K562 (cell line): Measurements from ENCODE around the gene TMEM158. TPM values are rescaled to one million over a fixed set of nuclear protein-coding genes. Genes with fewer than 3 reads are reported as not detected.

Source experiments
- BRF1 ChIP-seq: IDR thresholded peaks from 3 replicates; pipeline ENCODE4 v1.6.1; 2011; ENCODE audit warnings: borderline replicate concordance, mild to moderate bottlenecking; ENCODE audit not compliant: insufficient read length; ENCODE audit errors: extremely low read depth
- CEBPB ChIP-seq: fragments of 450-650 bp; IDR thresholded peaks from 2 replicates; pipeline ENCODE4 v1.6.1; 2016; ENCODE audit warnings: missing genetic modification characterization, missing compliant biosample characterization
- FOXJ2 ChIP-seq: fragments of 200-800 bp; sonication (Bioruptor generic); IDR thresholded peaks from 2 replicates; pipeline ENCODE4 v1.6.1; 2016; ENCODE audit warnings: missing genetic modification characterization, missing compliant biosample characterization
- OTX1 ChIP-seq: fragments of 450-650 bp; formaldehyde crosslinking; IDR thresholded peaks from 2 replicates; pipeline ENCODE4 v1.4.0; 2022; ENCODE audit warnings: mild to moderate bottlenecking
- PCBP2 ChIP-seq: fragments of 200-400 bp; formaldehyde crosslinking; IDR thresholded peaks from 2 replicates; pipeline ENCODE4 v1.6.1; 2018; ENCODE audit warnings: low read length, low read depth, mild to moderate bottlenecking, moderate library complexity; ENCODE audit not compliant: poor library complexity, severe bottlenecking
- SMC3 ChIP-seq: conservative IDR thresholded peaks from 2 replicates; pipeline ENCODE4 v1.6.1; 2011; ENCODE audit warnings: low read depth, low read length, improper control_type of control experiment; ENCODE audit not compliant: insufficient read depth
- ZNF224 ChIP-seq: sonication (generic); formaldehyde crosslinking; IDR thresholded peaks from 2 replicates; pipeline ENCODE4 v1.8.0; 2022; ENCODE audit warnings: mild to moderate bottlenecking, missing genetic modification reagents
- polyA plus RNA-seq, 8 experiments: library from polyadenylated mRNA; depleted of rRNA in 4 of 8; stranded (reverse) in 5 of 8; unstranded in 3 of 8; fragments of >200 nt; fragmentation: Nextera tagmentation in 2 of 8; fragmentation: Illumina TruSeq in 1 of 8; extraction: Ambion mirVana in 2 of 8; extraction: Trizol in 1 of 8; gene quantifications; 2 replicates each; pipeline versions ENCODE4 v1.2.1 to v1.2.3, GENCODE V29; 2011 to 2014; ENCODE audit warnings: inconsistent platforms in 1 of 8, missing spikeins in 1 of 8
- total RNA-seq, 7 experiments: library from RNA; depleted of rRNA in 6 of 7; stranded (reverse); fragments of >200 nt in 6 of 7; fragmentation: Illumina TruSeq in 2 of 7; extraction: Trizol in 2 of 7; gene quantifications; 2 replicates each; pipeline versions ENCODE4 v1.2.1 to v1.2.3, GENCODE V29; 2011 to 2021; ENCODE audit warnings: low replicate concordance in 1 of 7
- TF ChIP-seq, protein P1 (sequence below): fragments of 250-450 bp; sonication (Bioruptor Pico); IDR thresholded peaks from 2 replicates; pipeline ENCODE4 v1.5.0; 2021; ENCODE audit warnings: mild to moderate bottlenecking, moderate library complexity
- TF ChIP-seq, protein P2 (sequence below): sonication (generic); formaldehyde crosslinking; IDR thresholded peaks from 2 replicates; pipeline ENCODE4 v1.8.0; 2023; ENCODE audit warnings: mild to moderate bottlenecking, missing genetic modification reagents

The TMEM158 gene
- total and polyA plus RNA-seq, 9 of the 15 experiments (the other 6 are each of a cell fraction or from before 2014, with no cell fraction given): 2.2 to 46.5 (median 8.4) TPM

DNA sequence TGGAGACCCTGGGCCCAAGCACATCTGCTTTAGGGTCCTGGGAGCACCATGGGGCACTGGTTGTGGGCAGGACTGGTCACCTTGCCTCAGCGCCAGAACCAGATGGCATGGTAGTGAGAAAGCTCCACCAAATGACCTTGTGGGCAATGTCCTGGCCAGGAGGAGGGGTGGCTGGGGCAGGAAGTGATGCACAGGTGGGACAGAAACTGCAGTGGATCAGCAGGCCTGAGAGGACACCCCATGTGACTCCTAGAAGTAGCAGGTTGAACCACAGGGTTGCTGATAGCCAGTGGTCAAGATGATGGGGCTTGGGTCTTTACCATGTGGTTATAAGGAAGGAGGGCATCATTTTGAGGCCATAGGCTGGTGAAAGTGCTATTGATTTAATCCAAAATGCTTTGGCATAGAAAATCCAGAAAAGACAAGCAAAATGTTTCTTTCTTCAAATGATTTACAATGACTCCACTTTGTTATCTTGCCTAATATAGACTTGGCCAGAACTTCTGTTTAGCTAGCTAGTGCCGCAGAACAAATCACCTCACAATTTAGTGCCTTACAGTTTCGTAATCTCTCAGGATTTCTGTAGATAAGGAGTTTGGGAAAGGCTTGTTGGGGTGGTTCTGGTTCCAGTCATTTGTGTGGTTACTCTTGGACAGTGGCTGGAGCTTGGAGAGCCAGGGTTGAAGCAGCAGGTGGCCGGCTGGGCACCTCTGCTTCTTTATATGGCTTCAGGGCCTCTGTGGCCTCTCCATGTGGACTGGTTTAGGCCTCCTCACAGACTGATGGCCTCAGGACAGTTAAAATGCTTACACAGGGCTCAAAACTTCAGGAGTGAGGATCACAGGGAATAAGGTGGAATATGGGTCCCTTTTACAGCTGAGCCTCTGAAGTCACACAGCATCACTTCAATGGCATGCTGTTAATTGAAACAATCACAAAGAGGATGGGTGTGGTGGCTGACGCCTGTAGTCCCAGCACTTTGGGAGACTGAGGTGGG, 27.5 kb downstream of the TMEM158 start (continued):
- TF ChIP-seq ZNF224 (CRISPR knock-in tag) (no peak), BRF1 (no peak), CEBPB (tag) (peak; percentile 56; the same call in 1 of the 2 replicates), OTX1 (CRISPR knock-in tag) (no peak), SMC3 (no peak), FOXJ2 (tag) (no peak), PCBP2 (no peak)
- TF ChIP-seq, protein P1, sequence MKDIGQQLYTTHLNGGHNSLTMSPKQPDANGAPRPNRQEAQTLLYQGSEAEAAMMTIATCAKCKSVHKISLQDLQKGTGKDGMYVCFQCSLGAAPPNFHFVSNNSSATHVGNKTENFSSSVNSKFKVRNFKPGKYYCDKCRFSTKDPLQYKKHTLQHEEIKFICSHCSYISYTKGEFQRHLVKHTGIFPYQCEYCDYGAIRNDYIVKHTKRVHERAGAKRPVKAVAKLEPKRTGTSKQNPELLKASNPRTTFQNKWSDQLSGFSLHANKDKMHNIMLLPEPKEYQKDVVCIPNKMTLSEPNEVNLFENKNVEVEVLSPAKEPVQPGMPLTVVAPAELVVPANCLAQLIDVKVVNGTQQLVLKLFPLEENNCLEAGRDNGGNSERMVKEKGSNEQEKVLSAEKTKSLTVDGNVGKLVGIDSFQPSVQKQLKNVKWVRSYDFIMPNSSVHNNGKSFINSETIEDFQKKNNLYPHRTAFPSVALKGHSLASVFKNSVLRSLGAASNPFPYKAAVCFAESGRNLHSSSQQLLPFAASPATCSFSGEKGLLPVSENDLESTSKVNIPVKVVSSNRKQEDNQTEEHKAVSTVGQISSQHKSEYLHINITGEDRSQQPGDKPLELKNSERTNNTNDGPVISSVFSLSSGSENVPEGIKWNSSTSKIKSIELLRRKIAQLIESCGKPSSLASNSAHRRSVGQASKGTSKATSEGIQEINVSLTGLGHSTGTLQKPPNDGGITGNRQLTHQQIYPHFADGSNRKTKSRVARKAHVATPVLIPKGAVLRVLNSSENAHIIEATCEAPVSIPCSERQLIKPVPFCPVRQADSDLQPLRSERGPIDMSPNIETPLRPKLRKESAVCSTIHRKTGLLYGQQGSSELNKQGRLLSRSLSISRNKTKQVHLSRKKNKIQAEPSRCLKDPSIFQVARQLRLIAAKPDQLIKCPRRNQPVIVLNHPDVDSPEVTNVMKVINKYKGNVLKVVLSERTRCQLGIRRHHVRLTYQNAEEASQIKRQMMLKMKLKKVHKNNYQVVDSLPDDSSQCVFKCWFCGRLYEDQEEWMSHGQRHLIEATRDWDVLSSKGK (CRISPR knock-in tag): no peak
- TF ChIP-seq, protein P2, sequence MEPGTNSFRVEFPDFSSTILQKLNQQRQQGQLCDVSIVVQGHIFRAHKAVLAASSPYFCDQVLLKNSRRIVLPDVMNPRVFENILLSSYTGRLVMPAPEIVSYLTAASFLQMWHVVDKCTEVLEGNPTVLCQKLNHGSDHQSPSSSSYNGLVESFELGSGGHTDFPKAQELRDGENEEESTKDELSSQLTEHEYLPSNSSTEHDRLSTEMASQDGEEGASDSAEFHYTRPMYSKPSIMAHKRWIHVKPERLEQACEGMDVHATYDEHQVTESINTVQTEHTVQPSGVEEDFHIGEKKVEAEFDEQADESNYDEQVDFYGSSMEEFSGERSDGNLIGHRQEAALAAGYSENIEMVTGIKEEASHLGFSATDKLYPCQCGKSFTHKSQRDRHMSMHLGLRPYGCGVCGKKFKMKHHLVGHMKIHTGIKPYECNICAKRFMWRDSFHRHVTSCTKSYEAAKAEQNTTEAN (CRISPR knock-in tag): no peak
